Retinal pigment epithelial cell (primary cell): ENCODE results near the gene CLASRP.
A peak's percentile ranks its signal among the peaks of the same experiment; 100 is the strongest.

Source experiments
- DNase-seq: peaks from one replicate; pipeline ENCODE4 v3.0.0-alpha.2; 2010; ENCODE audit warnings: low read depth
- H3K4me3 ChIP-seq: 2 replicates; pipeline ENCODE4 v1.5.1; 2011; ENCODE audit warnings: mild to moderate bottlenecking, low read length, control low read depth, moderate library complexity
- TF ChIP-seq, protein P1 (sequence below): conservative IDR thresholded peaks from 2 replicates; pipeline ENCODE4 v1.5.1; 2011; ENCODE audit warnings: low read depth, low read length, control low read depth, inconsistent platforms

Gene CLASRP

DNA sequence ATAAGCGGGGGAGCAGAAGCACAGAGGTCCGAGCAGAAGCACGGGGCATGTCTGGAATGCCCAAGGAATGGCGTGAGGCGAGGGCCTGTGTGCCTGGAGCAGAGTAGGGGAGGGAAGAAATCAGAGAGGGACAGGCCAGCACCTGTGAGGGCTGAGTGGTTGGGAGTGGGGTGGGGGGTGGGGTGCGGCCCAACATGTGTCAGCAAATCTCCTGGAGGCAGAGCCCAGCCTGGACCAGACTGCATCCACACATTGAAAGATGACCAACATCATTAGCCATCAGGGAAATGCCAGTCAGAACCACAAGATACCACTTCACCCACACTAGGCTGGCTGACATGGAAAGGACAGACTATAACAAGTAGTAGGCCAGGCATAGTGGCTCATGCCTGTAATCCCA, 11.2 kb downstream of the CLASRP start:
- TF ChIP-seq, protein P1, sequence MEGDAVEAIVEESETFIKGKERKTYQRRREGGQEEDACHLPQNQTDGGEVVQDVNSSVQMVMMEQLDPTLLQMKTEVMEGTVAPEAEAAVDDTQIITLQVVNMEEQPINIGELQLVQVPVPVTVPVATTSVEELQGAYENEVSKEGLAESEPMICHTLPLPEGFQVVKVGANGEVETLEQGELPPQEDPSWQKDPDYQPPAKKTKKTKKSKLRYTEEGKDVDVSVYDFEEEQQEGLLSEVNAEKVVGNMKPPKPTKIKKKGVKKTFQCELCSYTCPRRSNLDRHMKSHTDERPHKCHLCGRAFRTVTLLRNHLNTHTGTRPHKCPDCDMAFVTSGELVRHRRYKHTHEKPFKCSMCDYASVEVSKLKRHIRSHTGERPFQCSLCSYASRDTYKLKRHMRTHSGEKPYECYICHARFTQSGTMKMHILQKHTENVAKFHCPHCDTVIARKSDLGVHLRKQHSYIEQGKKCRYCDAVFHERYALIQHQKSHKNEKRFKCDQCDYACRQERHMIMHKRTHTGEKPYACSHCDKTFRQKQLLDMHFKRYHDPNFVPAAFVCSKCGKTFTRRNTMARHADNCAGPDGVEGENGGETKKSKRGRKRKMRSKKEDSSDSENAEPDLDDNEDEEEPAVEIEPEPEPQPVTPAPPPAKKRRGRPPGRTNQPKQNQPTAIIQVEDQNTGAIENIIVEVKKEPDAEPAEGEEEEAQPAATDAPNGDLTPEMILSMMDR: no peak
- DNase-seq: no peak
- no peak overlapping the region for H3K4me3 ChIP-seq

DNA sequence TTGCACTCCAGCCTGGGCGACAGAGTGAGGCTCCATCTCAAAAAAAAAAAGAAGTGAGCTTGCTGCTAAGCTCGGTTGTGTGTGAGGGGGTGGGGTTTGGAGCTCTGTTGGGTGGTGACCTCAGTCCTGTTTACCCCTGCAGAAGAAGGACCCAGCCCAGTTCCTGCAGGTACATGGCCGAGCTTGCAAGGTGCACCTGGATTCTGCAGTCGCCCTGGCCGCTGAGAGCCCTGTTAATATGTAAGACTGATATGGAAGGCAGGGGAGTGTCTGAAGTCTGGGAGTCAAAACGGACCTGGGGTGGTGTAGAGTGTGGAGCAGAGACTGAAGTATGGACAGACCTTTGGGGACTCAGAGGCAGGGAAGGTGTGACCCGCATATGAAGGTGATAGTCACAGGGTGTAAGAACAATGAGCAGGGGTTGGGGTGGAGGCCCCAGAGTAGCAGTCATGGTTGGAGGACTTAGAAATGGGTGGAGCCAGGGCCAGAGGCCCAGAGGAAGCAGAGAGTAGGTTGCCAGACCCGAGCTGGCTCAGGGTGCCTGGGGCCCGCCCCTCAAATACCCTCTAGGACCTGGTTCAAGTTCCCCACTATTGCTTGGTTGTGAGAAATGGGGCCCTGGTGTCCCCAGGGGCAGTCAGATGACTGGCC, 13.2 kb downstream of the CLASRP start:
- DNase-seq: no peak
- TF ChIP-seq, protein P1: no peak
- H3K4me3 ChIP-seq: no peak overlapping the region

DNA sequence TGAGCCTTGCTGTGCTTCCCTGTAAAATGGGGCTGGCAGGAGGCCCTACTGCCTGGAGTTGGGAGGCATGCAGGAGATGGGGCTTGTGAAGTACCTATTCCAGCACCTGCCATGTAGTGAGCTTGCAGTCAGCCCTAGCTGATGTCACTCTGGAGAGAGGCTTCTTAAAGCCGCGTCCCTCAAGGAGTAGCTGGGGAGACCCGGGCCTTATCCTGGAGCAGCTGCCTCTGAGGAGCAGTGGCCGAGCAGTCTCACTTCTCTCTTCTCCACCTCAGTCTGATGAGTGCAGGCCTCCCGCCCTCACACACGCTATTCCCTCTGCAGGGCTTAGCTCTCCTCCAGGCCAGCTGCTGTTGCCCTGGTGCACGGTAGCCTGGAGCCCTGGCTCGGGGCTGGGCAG, 18.0 kb downstream of the CLASRP start:
- TF ChIP-seq, protein P1: no peak
- no peak for DNase-seq

DNA sequence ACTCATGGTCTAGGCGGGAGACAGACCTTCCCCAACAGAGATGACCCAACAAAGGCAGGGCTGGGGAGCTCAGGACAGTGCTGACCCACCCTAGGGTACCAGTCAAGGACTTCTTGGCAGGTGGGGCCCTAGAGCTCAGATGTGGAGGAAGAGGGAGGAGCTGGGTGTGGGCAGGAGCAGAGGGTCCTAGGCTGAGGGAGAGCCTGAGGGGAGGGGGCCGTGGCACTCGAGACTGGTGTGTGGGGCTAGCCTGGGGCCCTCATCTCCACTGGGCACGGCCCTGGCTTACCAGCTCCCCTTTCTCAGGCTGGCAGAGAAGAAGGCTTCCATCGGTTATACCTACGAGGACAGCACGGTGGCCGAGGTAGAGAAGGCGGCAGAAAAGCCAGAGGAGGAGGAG, 18.6 kb downstream of the CLASRP start:
- H3K4me3 ChIP-seq: no peak overlapping the region
- no peak for DNase-seq
- TF ChIP-seq, protein P1: no peak

More for the DNA sequence above, 18.0 kb downstream of the CLASRP start:
- no peak overlapping the region for H3K4me3 ChIP-seq

DNA sequence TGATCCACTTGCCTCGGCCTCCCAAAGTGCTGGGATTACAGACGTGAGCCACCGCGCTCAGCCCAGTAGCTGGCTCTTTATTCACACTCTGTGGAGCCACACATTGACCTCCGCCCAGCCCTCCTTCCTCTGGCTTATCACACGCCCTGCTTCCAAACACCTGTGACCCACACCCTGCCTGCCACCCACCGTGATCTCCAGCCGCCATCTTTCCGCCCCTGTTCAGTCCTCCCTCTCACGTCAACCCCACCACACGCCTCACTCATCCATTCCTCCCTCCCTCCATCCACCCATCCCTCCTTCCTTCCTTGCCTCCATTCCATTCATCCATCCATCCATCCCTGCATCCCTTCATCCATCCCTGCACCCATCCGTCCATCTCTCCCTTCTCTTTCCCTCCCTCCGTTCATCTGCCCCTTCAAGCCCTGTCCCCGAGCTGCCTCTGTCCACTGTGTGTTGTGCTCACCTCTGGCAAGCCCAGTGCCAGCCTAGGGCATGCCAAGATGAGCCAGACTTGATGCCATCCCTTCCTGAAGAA, 19.8 kb downstream of the CLASRP start:
- no peak overlapping the region for H3K4me3 ChIP-seq
- TF ChIP-seq, protein P1: no peak
- no peak for DNase-seq

DNA sequence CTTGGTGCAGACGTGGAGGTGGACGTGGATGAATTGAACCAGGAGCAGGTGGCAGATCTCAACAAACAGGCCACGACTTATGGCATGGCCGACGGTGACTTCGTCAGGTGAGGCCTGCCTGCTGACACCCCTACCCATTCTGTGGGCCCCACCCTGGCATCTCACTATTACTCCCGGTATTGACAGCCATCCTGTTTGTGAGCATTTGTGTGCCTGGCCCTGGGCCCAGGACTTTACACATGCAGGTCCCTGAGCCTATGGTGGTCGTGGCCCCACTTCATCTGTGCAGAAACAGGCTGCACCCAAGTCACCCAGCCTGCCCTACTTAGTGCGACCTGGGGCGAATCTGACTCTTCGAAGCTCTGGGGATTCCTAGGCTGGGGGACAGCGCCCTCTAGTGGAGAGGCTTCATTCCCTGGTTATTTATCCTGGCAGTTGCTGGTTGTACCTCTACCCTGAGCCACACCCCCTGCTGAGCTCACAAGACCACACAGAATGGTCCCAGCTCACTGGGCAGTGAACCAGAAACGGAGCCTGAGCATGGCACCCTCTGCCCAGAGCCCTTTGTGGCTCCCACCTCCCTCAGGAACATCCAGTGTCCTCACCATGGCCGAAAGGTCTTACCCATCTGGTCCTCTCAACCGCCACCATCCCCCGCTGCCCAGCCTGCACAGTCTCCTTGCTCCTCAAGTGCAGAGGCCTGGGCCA, 20.6 kb downstream of the CLASRP start:
- no peak overlapping the region for H3K4me3 ChIP-seq
- TF ChIP-seq, protein P1: peak; percentile 91
- DNase-seq: no peak

DNA sequence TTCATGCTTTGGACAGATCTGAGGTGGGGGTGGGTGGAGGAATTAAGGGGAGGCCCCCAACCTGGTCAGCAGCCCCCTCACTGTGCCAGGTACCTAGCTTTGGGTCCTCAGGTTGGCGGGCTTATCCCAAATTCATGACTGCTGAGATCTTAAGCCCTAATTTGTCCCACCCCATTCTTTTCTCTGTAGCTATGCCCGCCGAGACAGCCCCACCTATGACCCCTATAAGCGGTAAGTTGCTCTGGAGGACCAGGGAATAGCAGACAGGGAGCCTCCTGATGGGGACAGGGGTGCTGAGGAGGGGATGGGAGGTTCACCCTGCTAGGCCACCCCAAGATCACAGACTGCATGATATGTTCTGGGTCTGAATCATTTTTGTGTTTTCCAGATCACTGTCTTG, 23.1 kb downstream of the CLASRP start:
- TF ChIP-seq, protein P1: no peak
- H3K4me3 ChIP-seq: no peak overlapping the region
- DNase-seq: no peak
